Measurements from ENCODE around the gene PAFAH1B2. TPM values are rescaled to one million over a fixed set of nuclear protein-coding genes. Genes with fewer than 3 reads are reported as not detected.

The PAFAH1B2 gene
- total and polyA plus RNA-seq, 2 experiments from 2014 or later = 87.5 to 148 TPM

GRCh38 chr11:117203069-117203407 lies 59.0 kb downstream of the PAFAH1B2 start:
- Histone ChIP-seq H4K20me1 (replicated peaks; ENCODE audit: insufficient read depth) (no peaks in the 10 kb centered on the region), H3K4me1 (ENCODE audit: insufficient read depth) (peaks cover 27% of the 10 kb centered on the region), H2AFZ (no peak overlapping the region), H3K36me3 (ENCODE audit: insufficient read depth) (no peaks in the 10 kb centered on the region), H3K4me2 (no peak overlapping the region), H3K4me3 (no peak overlapping the region), H3K27me3 (ENCODE audit: insufficient read depth) (no peaks in the 10 kb centered on the region), H3K27ac (ENCODE audit: low read depth) (no peak overlapping the region), H3F3A (replicated peaks; ENCODE audit: low read depth) (peaks cover 12% of the 10 kb centered on the region), H3K79me2 (replicated peaks; ENCODE audit: insufficient read depth) (peaks cover 23% of the 10 kb centered on the region), H3K9me2 (ENCODE audit: insufficient read depth) (no peaks in the 10 kb centered on the region)
- ATAC-seq = no peak
- no peak for DNase-seq (ENCODE audit: low spot score)
- Mint-ChIP-seq H3K27me3 (ENCODE audit: insufficient read depth, low read depth, poor library complexity) (peaks cover 26% of the 10 kb centered on the region), H3K36me3 (ENCODE audit: low read depth) (peaks cover 32% of the 10 kb centered on the region), H3K4me1 (peaks cover 32% of the 10 kb centered on the region), H3K4me3 (no peak overlapping the region), H3K9me3 (no peaks in the 10 kb centered on the region; the same call in 2 of the 3 replicates), H3K27ac (no peak overlapping the region)
- TF ChIP-seq, protein P1, sequence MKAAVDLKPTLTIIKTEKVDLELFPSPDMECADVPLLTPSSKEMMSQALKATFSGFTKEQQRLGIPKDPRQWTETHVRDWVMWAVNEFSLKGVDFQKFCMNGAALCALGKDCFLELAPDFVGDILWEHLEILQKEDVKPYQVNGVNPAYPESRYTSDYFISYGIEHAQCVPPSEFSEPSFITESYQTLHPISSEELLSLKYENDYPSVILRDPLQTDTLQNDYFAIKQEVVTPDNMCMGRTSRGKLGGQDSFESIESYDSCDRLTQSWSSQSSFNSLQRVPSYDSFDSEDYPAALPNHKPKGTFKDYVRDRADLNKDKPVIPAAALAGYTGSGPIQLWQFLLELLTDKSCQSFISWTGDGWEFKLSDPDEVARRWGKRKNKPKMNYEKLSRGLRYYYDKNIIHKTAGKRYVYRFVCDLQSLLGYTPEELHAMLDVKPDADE (IDR thresholded peaks at IDR 0.05) = no peak
- TF ChIP-seq STAT1 (IDR thresholded peaks at IDR 0.05; ENCODE audit: unreplicated experiment) = no peak
- TF ChIP-seq ZNF114 (CRISPR knock-in tag; IDR thresholded peaks at IDR 0.05) = no peak
- TF ChIP-seq, protein P2, sequence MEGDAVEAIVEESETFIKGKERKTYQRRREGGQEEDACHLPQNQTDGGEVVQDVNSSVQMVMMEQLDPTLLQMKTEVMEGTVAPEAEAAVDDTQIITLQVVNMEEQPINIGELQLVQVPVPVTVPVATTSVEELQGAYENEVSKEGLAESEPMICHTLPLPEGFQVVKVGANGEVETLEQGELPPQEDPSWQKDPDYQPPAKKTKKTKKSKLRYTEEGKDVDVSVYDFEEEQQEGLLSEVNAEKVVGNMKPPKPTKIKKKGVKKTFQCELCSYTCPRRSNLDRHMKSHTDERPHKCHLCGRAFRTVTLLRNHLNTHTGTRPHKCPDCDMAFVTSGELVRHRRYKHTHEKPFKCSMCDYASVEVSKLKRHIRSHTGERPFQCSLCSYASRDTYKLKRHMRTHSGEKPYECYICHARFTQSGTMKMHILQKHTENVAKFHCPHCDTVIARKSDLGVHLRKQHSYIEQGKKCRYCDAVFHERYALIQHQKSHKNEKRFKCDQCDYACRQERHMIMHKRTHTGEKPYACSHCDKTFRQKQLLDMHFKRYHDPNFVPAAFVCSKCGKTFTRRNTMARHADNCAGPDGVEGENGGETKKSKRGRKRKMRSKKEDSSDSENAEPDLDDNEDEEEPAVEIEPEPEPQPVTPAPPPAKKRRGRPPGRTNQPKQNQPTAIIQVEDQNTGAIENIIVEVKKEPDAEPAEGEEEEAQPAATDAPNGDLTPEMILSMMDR (conservative IDR thresholded peaks at IDR 0.05; ENCODE audit: low read depth in 2 of 2) = no peak
- TF ChIP-seq REST (IDR thresholded peaks at IDR 0.05; ENCODE audit: unreplicated experiment) = no peak
- no peak for TF ChIP-seq ZNF462 (CRISPR knock-in tag; IDR thresholded peaks at IDR 0.05)
- no peak for TF ChIP-seq EZH2 (IDR thresholded peaks at IDR 0.05; ENCODE audit: low read depth, unreplicated experiment)
- TF ChIP-seq CREB1 (CRISPR knock-in tag; IDR thresholded peaks at IDR 0.05; ENCODE audit: low read depth) = no peak
- no peak for TF ChIP-seq ZNF331 (CRISPR knock-in tag; IDR thresholded peaks at IDR 0.05; ENCODE audit: low read depth)
- TF ChIP-seq EZH2phosphoT487 (IDR thresholded peaks at IDR 0.05; ENCODE audit: unreplicated experiment) = no peak
- no peak for TF ChIP-seq JUNB (IDR thresholded peaks at IDR 0.05; ENCODE audit: unreplicated experiment)
- TF ChIP-seq NANOG (IDR thresholded peaks at IDR 0.05; ENCODE audit: borderline replicate concordance) = no peak

Data from GM23338 (cell line).